ENCODE data around the gene PLCH2.

The PLCH2 gene

GRCh38 chr1:2532485-2533160, 56.5 kb downstream of the PLCH2 start:
- no peak for DNase-seq

GRCh38 chr1:2533365-2533764, 57.3 kb downstream of the PLCH2 start:
- no peak for DNase-seq

- DNase-seq = no peak
Measured at GRCh38 chr1:2534315-2534686, 58.2 kb downstream of the PLCH2 start.

- DNase-seq = no peak
Measured at GRCh38 chr1:2534687-2535441, 58.8 kb downstream of the PLCH2 start.

GRCh38 chr1:2535455-2535854, 59.4 kb downstream of the PLCH2 start:
- no peak for DNase-seq

- DNase-seq = no peak
Measured at GRCh38 chr1:2535981-2536380, 59.9 kb downstream of the PLCH2 start.

GRCh38 chr1:2537784-2538115, 61.7 kb downstream of the PLCH2 start:
- no peak for DNase-seq

GRCh38 chr1:2538376-2538775, 62.3 kb downstream of the PLCH2 start:
- DNase-seq = no peak

GRCh38 chr1:2538872-2539271, 62.8 kb downstream of the PLCH2 start:
- DNase-seq = no peak

- peak in 1 of 2 donors; percentile 56 for DNase-seq
Measured at GRCh38 chr1:2539312-2539907, 63.3 kb downstream of the PLCH2 start.

- DNase-seq = no peak
Measured at GRCh38 chr1:2540816-2541492, 64.9 kb downstream of the PLCH2 start.

GRCh38 chr1:2541619-2542245, 65.6 kb downstream of the PLCH2 start:
- DNase-seq = no peak

GRCh38 chr1:2542246-2542915, 66.3 kb downstream of the PLCH2 start:
- no peak for DNase-seq

GRCh38 chr1:2543543-2544092, 67.5 kb downstream of the PLCH2 start:
- DNase-seq = no peak

GRCh38 chr1:2544093-2544874, 68.2 kb downstream of the PLCH2 start:
- no peak for DNase-seq

- DNase-seq = no peak
Measured at GRCh38 chr1:2544875-2545640, 69.0 kb downstream of the PLCH2 start.

- peak; percentile 74 to 75 for DNase-seq
Measured at GRCh38 chr1:2545754-2546514, 69.8 kb downstream of the PLCH2 start.

GRCh38 chr1:2546515-2547209, 70.6 kb downstream of the PLCH2 start:
- peak; percentile 69 to 70 for DNase-seq
